Raji (cell line): Measurements from ENCODE around the gene ENSA.
A peak's percentile ranks its signal among the peaks of the same experiment; 100 is the strongest.

Experiments used
- POLR2A ChIP-seq: IDR thresholded peaks from 2 replicates; pipeline ENCODE4 v1.6.1; 2011; ENCODE audit warnings: low read depth, low read length, control low read depth; ENCODE audit not compliant: insufficient read depth

Gene ENSA

DNA sequence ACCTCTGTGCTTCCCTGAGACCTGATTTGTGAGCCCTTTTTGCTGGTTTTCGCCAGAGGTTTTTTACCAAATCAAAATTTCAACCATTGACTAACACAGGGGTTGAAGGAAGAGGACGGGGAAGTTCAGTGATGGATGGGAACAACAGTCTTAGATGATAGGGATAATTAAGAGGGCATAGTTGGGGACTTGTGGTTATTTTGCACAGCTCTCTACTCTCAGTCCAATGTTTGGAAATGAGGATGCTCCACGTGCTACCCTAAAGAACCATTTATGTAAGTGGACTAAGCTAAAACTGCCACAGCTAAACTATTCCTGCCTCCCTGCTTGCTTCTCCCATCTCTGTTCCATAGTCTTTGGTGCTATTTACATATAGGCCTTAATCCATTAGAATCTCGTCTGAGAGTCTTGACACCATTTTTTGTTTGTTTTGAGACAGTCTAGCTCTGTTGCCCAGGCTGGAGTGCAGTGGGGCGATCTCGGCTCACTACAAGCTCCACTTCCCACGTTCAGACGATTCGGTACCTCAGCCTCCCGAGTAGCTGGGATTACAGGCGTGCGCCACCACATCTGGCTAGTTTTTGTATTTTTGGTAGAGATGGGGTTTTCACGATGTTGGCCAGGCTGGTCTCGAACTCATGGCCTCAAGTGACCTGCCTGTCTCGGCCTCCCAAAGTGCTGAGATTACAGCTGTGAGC is 49.3 kb downstream of the ENSA start:
- no peak for TF ChIP-seq POLR2A

DNA sequence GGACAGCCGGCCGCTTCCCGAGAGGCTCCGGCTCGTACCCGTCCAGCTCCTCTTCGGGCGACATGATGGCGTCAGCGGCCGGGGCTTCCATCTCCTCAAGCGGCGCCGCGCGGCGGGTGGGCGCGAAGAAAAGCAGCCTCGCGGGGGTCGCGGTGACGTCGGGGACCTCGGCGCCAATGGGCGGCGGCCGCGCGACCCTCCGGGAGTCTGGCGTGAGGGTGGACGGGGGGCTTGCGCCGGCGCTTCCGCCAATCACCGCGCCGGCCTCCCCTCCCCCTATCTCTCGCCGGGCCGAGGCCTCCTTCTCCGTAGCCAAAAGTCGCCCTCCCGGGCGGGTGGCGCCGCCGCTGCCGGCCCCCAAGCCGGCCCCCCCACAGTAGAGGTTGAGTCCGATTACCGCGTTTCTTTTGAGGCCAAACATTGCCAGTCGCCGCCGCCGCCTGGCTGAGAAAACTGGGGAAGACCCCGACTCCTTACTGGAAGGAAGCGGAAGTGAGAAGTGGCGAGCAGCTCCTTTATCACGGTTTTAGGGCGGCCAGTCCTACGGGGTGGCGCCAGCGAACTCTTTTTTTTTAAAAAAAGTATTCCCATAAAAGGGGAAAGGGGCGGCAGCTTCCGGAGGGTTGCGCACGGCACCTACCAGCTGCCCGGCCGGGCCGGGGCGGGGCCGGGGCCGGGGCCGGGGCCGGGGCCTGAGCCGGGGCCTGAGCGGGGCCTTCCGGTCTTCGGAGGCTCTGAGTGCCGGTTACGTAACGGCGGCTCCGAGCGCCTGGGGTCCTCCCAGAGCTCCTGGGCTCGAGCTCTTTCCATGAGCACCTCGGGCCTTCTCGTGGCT is 50.1 kb downstream of the ENSA start, which contains the start of gene MCL1:
Gene MCL1 (minus strand): TSS at position 501 of the 835 bp plus-strand sequence. CDS start 80 bp downstream, at position 421.
- TF ChIP-seq POLR2A, result peak; percentile 96

DNA sequence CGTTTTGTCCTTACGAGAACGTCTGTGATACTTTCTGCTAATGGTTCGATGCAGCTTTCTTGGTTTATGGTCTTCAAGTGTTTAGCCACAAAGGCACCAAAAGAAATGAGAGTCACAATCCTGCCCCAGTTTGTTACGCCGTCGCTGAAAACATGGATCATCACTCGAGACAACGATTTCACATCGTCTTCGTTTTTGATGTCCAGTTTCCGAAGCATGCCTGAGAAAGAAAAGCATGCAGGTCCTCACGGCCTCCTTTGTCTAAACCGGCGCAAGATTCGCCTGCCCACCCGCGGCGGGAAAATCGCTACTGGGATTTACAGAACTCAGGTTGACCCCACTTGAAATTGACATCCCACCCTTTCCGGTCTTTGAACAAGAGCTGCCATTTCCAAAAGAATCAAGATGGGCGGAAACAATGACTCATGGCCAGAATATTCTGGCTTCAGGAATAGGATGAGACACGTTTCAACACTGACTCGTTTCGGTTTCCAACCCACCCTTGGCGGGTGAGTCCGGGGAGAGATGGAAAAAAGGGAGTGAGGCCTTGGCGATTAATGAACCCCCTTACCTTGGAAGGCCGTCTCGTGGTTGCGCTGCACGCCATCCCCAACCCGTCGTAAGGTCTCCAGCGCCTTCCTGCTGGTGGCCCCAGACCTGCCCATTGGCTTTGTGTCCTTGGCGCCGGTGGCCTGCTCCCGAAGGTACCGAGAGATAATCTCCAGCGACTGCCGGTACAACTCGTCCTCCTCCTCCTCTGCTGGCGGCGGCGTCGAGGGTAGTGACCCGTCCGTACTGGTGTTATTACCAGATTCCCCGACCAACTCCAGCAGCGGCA is 50.9 kb downstream of the ENSA start:
- no peak for TF ChIP-seq POLR2A

DNA sequence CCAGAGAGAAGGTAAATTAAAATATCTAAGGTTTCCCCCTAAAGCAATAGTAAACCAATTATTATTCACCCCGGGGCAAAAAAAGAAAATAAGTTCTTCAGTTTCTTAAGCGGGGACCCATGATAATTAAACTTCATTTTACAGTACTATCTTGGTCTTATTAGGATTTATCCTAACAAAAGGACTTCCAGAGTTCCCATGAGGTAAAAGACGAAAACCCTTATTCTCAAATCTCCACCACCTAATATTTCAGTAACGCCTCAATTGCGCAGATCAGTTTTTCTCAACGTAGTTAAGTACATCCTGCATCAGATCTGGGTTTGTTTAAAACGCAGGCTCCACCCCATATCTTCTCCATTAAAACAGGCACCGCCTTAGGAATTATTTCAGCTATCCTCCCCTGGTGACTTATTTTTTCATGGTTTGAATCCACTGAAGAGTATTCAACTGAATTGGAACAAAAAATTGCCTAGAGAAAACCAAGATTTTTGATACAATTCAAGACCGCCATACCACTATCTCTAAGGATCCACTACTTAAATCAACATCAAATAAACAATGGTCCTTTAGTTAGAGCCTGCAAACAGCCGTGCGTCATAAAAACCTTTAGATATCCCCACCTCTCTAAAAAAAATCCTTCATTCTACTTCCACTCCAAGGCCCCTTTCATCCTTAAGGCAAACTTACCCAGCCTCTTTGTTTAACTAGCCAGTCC is 51.7 kb downstream of the ENSA start:
- TF ChIP-seq POLR2A, result no peak

DNA sequence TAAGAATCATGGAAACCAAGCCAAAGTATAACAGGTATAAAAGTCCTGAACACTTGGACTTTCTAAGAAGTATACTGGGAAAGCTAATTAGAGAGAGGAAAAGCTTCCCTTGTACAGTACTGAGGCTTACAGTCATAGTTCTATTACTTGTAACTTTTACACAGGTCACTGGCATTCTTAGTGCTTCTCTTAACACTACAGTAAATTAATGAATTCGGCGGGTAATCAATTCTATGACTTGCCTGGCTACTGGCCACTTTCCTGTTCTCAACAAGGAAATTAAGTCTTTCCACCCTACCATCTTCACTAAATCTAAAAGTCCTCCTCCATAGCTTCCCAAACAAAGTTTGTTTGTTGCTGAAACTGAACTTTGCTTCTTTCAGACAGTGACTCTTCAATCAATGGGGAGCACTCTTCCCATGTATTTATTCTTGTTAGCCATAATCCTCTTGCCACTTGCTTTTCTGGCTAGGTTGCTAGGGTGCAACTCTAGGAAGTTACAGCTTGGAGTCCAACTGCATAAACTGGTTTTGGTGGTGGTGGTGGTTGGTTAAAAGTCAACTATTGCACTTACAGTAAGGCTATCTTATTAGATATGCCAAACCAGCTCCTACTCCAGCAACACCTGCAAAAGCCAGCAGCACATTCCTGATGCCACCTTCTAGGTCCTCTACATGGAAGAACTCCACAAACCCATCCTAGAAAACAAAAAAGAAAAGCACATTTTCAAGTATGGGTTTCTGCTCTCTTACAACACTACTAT is 52.4 kb downstream of the ENSA start:
- TF ChIP-seq POLR2A, result no peak

DNA sequence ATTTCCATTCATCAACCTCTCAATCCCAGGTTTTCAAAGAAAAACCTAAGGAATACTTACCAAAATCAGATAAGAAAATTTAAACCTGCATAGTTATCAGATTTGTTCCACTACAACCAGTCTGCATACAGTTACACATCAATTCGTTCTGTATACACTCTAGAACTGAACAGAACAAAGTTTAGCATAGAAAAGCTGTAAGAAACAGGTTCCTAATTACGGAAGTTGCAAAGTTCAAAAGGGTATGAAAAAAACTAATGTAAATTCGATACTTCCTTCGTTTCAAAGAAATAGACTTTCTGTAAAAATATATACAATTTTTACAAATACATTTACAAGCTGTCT is 53.1 kb downstream of the ENSA start:
- TF ChIP-seq POLR2A, result no peak

DNA sequence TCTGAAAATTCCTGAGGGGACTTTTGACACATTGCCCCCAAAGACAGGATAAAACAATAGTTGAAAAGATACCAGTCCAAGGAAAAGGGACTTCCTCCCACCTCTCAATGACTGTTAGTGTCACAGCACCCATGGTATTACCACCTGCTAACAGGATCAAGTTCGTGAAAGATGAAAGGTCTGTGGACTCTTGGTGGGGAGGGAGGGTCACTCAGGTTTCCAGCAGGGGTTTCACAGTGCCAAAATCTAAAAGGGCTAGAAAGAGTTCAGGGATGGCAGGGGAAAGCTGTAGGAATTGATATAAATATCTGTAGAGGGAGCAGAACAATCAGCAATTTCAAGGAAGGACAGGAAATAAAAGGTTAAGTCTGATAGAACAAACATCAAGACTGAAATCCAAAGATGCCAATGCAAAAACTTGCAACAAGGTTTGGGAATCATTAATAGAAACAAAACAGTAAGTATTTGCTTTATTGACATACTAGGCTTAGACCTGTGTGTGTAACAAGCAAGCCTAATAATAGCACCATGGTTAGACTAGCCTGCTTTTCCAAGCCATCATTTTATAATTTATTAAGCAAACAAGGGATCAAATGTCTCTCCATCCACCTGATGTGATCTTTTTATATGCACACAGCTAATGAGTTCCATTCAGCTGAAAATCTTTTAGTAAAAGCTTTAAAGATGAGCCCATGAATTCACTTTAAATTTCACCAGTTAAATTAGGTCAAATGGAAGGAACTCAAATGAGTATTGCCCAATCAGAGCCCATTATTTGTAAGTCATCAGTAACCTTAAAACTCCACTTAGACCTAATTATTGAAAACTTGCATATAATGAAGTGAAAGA is 53.7 kb downstream of the ENSA start:
- no peak for TF ChIP-seq POLR2A

DNA sequence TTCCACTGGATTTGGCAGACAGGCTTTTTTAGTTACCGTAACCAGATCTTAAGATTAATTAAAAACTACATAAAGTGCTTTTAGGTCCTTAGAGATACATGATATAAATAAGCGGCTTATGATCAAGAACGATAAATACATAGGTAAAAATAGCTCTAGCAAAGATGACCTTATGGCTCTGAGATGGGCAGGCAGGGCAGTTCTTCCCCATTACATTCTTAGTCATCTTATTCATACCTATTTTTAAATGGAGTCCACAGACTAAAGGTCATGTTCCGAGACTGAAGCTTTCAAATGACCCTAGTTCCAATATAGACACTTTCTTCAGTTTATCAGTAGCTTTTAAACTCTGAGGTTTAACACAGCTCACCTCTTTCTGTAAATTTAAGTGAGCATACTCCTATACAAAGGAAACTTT is 54.3 kb downstream of the ENSA start:
- no peak for TF ChIP-seq POLR2A

DNA sequence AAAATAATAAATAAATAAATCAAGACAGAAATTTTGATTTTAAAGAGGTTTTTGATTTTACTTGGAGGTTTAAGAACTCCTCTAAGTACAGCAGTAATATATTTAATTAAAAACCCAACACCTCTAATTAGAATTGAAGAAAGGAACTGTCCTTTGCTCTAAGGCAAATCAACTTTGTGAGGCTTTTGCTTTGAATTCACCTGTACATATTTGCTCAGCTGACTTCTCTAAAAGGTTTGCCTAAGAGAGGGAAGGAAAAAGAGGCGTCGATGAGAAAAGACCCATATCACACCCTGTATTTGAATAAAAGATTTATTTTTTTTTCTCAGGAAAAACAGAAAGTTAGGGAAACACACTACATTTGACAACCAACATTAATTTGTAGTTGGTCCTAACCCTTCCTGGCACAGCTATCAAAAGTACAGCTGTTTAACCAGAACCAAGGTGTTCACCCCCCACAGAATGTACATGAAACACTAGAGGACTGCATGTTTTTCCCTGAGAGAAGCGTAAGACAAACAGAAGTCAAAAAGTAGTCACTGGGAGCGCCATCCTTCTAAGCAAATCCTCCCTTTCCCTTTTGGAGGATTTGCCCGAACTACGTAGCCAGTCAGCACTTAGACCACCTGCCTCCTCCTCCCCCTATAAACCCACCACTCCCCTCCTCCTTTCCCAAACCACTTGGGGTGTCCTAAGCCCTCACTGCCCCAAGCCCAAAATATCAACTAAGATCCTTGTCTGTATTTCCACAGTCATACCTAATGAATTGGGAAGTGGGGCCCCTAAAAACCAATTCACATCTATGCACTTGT is 54.9 kb downstream of the ENSA start:
- TF ChIP-seq POLR2A, result no peak

DNA sequence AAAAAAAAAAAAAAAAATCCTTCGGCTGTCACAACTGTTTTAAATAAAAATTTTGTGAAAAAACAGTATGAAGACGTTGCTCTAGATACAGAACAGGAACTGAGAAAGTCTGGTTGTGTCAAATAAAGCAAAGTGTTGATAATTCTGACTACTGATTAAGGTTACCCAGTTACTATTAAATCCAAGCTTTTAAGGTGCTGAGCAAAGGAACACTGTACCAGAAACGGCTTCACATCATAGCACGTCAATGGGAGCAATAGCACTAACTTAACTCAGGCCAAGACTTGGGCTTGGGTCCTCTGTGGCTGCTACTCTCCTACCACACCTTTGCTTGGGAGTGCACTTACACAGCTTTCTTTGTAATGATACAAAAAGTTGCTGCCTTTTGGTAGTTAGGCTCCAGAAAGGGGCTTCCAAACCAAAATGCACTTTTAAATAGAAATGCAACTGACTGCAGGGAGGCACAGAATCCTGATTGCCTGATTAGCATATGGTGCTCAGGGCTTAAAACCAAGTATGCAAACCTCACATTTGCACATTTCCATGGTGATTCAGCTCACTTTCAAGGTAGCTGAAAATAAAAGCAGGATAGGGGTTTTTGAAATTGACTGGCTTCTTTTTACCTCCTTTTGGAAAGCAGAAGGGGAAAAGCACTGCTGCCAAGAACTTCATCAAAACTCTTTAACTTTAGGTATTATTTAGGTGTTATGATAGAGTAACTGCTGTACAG is 56.3 kb downstream of the ENSA start:
- 0 out of 2 replicates have a peak, but pooled peaks have one; percentile 18 for TF ChIP-seq POLR2A
